ENCODE results near the gene ANKRD29.

GRCh38 chr18:23584019-23584983 lies 78.4 kb downstream of the ANKRD29 start:
- TF ChIP-seq CTCF (IDR thresholded peaks at IDR 0.05) (no peak), POLR2AphosphoS5 (IDR thresholded peaks at IDR 0.05) (no peak)

Data from prostate gland (tissue), 2 donors.